ENCODE data around the gene NTM.

- TF ChIP-seq CTCF (conservative IDR thresholded peaks at IDR 0.05; ENCODE audit: low read depth, low read length) (no peak), EZH2 (IDR thresholded peaks at IDR 0.05; ENCODE audit: borderline replicate concordance, low read depth, low read length, poor library complexity, severe bottlenecking) (no peak)
Measured at GRCh38 chr11:131353766-131354165, 16.6 kb upstream of the NTM start.
